ENCODE data around the gene CLPX.
"Not testable (repeated sequence)": the region's sequence is repeated elsewhere in the genome, so short reads cannot be mapped to it uniquely, and the experiment has no call there.

CLPX gene

GRCh38 chr15:65101891-65102708, 83.0 kb downstream of the CLPX start:
- DNase-seq (ENCODE audit: low spot score) = no peak

- peak; percentile 67 for DNase-seq (ENCODE audit: low spot score)
Measured at GRCh38 chr15:65101411-65101890, 83.7 kb downstream of the CLPX start.

- DNase-seq (ENCODE audit: low spot score) = no peak
Measured at GRCh38 chr15:65100442-65100841, 84.7 kb downstream of the CLPX start.

- not testable (repeated sequence) for DNase-seq (ENCODE audit: low spot score)
Measured at GRCh38 chr15:65099801-65100200, 85.3 kb downstream of the CLPX start.

GRCh38 chr15:65099336-65099735, 85.8 kb downstream of the CLPX start:
- no peak for DNase-seq (ENCODE audit: low spot score)

Data from AG08395 (cell line).